Measurements from ENCODE around the gene SLC25A34. TPM values are rescaled to one million over a fixed set of nuclear protein-coding genes. Genes with fewer than 3 reads are reported as not detected.
A peak's percentile ranks its signal among the peaks of the same experiment; 100 is the strongest.

The SLC25A34 gene
- total RNA-seq, 4 donors from 2014 or later: 1.3 to 4.3 (median 2.4) TPM

DNA sequence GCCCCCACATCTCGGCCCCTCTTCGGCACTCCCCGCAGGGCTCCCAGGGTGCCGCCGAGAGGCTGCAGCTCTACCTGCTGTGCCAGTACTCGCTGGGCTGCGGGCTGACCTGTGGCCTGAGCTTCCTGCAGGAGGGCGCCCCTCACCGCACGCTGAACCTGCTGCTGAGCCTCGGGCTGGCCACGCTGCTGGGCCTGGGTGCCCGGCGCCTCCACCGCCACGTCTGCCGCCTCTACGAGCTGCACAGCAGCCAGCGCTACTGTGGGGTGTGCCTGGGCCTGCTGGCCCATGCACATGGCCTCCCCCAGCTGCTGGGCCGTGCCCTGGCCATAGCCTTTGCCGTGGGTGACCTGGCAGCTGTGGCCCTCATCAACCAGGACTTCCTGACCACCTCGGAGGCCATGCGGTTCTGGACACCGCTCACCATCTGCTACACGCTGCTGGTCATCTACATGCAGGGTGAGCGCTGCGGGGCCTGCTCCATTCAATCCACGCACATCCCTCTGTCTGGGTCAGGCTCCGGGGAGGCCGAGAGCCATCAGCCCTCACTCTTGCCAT lies 8.1 kb downstream of the SLC25A34 start:
- WGBS: 71% methylated on average over 5 of the region's 30 CpGs
- TF ChIP-seq, protein P1, sequence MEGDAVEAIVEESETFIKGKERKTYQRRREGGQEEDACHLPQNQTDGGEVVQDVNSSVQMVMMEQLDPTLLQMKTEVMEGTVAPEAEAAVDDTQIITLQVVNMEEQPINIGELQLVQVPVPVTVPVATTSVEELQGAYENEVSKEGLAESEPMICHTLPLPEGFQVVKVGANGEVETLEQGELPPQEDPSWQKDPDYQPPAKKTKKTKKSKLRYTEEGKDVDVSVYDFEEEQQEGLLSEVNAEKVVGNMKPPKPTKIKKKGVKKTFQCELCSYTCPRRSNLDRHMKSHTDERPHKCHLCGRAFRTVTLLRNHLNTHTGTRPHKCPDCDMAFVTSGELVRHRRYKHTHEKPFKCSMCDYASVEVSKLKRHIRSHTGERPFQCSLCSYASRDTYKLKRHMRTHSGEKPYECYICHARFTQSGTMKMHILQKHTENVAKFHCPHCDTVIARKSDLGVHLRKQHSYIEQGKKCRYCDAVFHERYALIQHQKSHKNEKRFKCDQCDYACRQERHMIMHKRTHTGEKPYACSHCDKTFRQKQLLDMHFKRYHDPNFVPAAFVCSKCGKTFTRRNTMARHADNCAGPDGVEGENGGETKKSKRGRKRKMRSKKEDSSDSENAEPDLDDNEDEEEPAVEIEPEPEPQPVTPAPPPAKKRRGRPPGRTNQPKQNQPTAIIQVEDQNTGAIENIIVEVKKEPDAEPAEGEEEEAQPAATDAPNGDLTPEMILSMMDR (IDR thresholded peaks at IDR 0.05): no peak
- no peak for TF ChIP-seq POLR2AphosphoS5 (IDR thresholded peaks at IDR 0.05)
- no peak for TF ChIP-seq EP300 (IDR thresholded peaks at IDR 0.05)
- TF ChIP-seq POLR2A (IDR thresholded peaks at IDR 0.05): no peak
- Histone ChIP-seq H3K36me3 (no peaks in the 10 kb centered on the region), H3K4me3 (no peak overlapping the region), H3K4me1 (peaks cover 11% of the 10 kb centered on the region), H3K27me3 (no peaks in the 10 kb centered on the region), H3K9me3 (no peaks in the 10 kb centered on the region), H3K27ac (no peak overlapping the region)
- DNase-seq (ENCODE audit: low spot score in 2 of 2): no peak

DNA sequence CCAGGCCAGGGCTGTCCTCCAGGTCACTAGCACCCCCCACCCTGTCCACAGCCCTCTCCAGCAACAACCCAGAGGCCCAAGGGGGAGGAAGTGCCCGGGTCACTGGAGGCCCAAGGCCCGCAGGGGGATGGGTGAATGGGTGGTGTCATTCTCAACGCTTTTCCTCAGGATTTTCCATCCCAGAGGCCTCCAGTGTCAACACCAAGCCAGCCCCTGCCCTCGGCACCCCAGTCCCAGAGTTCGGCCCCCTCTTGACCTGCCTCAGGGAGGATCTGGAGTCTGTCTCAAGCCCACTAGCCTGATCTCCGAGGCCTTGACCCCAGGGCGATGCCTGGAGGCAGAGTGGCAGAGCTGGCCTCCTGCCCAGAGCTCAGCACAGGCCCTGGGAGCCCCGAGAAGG lies 11.3 kb downstream of the SLC25A34 start:
- no CpG with 5 or more reads among the region's 8 CpGs for WGBS
- DNase-seq (ENCODE audit: low spot score in 2 of 2): no peak
- H3K36me3 ChIP-seq: no peaks in the 10 kb centered on the region
- H3K4me1 ChIP-seq: no peaks in the 10 kb centered on the region
- no peaks in the 10 kb centered on the region for H3K9me3 ChIP-seq
- H3K27ac ChIP-seq: no peak overlapping the region
- H3K4me3 ChIP-seq: no peak overlapping the region
- TF ChIP-seq POLR2A (IDR thresholded peaks at IDR 0.05) (no peak), EP300 (IDR thresholded peaks at IDR 0.05) (no peak), POLR2AphosphoS5 (IDR thresholded peaks at IDR 0.05) (no peak)
- TF ChIP-seq, protein P1 (IDR thresholded peaks at IDR 0.05): no peak
- no peaks in the 10 kb centered on the region for H3K27me3 ChIP-seq

GRCh38 chr1:15748264-15748663 lies 12.2 kb downstream of the SLC25A34 start:
- Histone ChIP-seq H3K4me1 (no peaks in the 10 kb centered on the region), H3K4me3 (no peak overlapping the region), H3K27ac (no peak overlapping the region), H3K36me3 (no peaks in the 10 kb centered on the region), H3K27me3 (no peaks in the 10 kb centered on the region), H3K9me3 (no peaks in the 10 kb centered on the region)
- TF ChIP-seq POLR2A (IDR thresholded peaks at IDR 0.05) (no peak), EP300 (IDR thresholded peaks at IDR 0.05) (no peak), POLR2AphosphoS5 (IDR thresholded peaks at IDR 0.05) (no peak)
- TF ChIP-seq, protein P1 (IDR thresholded peaks at IDR 0.05): no peak
- no peak for DNase-seq (ENCODE audit: low spot score in 2 of 2)
- WGBS: 84% methylated on average over 5 of the region's 5 CpGs

DNA sequence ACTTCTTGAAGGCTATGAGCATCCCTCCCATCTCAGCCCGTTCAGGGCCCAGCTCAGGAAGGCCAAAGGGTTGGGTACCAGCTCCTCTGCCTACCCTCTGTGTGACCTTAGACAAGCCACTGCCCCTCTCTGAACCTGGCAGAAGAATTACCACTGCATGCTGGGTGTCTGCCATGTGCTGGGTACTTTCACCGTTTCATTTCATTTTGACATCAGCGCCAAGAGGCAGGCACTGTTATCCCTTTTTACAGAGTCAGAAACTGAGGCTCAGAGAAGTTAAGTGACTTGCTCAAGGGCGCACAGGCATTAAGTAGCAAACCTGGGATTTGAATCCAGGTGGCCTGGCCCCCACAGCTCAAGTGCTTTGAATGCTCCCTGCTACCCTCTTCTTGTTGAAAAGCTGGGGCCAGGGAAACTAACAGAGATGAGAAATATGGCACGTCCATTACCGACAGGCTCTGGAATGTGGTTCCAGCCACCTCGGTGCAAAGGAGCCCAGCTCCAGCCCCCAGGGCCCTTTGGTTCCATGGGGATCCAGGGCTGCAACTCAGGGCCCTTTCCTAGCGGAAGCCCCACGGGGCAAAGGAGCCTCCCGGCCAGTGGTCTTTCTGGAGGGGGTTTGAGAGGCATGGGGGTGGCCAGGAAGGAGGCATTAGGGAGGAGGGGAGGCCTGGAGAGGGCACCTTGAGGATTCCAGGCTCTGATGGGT lies 12.8 kb downstream of the SLC25A34 start:
- Histone ChIP-seq H3K9me3 (no peaks in the 10 kb centered on the region), H3K4me1 (no peaks in the 10 kb centered on the region), H3K36me3 (no peaks in the 10 kb centered on the region), H3K27me3 (no peaks in the 10 kb centered on the region), H3K4me3 (no peak overlapping the region), H3K27ac (no peak overlapping the region)
- DNase-seq (ENCODE audit: low spot score in 2 of 2): no peak
- TF ChIP-seq EP300 (IDR thresholded peaks at IDR 0.05): no peak
- TF ChIP-seq POLR2AphosphoS5 (IDR thresholded peaks at IDR 0.05): no peak
- TF ChIP-seq, protein P1 (IDR thresholded peaks at IDR 0.05): no peak
- no peak for TF ChIP-seq POLR2A (IDR thresholded peaks at IDR 0.05)
- 88% methylated on average over 6 of the region's 10 CpGs for WGBS

DNA sequence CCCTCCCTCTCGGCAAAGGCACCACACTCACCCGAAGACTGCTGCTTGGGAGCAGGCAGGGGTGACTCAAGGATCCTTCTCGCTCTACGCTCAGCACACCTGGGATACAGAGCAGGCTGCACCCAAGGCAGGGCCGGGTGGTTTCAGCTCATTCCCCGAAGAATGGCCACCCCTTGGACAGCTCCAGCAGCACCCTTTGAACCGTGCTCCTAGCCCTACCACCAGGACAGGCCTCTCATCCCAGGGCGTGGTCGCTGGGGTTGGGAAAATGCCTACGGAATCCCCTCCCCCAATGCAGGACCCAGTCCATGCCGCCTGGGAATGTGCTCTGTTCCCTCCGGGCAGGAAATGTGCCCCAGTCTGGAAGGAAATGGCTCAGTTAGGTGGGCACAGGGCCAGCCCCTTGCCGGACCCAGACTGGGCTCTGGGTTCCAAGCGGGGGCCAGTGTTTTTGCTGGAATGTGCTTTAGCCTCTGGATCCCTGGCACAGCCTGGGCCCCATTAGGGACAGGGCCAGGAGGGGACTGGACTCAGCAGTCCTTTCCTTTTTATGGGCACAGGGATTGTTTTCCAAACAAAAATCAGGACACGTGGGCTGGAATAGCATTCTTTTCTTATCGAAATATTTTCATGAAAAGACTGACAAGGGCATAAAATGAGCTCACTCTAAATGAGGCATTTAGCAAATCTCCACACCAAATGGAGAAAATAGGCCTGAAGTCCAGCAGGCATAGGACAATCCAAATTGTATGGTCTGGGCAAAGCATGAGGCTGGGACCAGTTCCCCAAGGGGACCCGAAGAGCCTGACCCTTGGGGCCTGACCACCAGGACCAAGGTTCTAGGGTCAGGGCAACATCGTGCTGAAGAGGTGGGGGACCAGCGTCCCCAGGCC lies 13.6 kb downstream of the SLC25A34 start:
- Histone ChIP-seq H3K27ac (no peak overlapping the region), H3K4me3 (no peak overlapping the region), H3K9me3 (no peaks in the 10 kb centered on the region), H3K4me1 (no peaks in the 10 kb centered on the region), H3K36me3 (no peaks in the 10 kb centered on the region), H3K27me3 (no peaks in the 10 kb centered on the region)
- peak in 1 of 2 donors; percentile 58 for DNase-seq (ENCODE audit: low spot score in 2 of 2)
- WGBS: 75% methylated on average over 19 of the region's 19 CpGs
- TF ChIP-seq POLR2A (IDR thresholded peaks at IDR 0.05) (no peak), POLR2AphosphoS5 (IDR thresholded peaks at IDR 0.05) (no peak), EP300 (IDR thresholded peaks at IDR 0.05) (no peak)
- TF ChIP-seq, protein P1 (IDR thresholded peaks at IDR 0.05): no peak

Measured in suprapubic skin (tissue), 4 donors.